NT2/D1 (cell line): Measurements from ENCODE around the gene HSD17B14.
A peak's percentile ranks its signal among the peaks of the same experiment; 100 is the strongest.

Source experiments
- DNase-seq: peaks from one replicate; pipeline ENCODE4 v3.0.0-alpha.2; 2011; ENCODE audit warnings: low read depth, low spot score
- H3K27me3 ChIP-seq: 2 replicates; pipeline ENCODE4 v1.6.0; 2011; ENCODE audit warnings: mild to moderate bottlenecking; ENCODE audit not compliant: insufficient read length, insufficient read depth
- H3K36me3 ChIP-seq: 2 replicates; pipeline ENCODE4 v1.6.1; 2011; ENCODE audit warnings: mild to moderate bottlenecking, low read length, mixed read lengths; ENCODE audit not compliant: insufficient read depth, insufficient read length
- H3K4me1 ChIP-seq: 2 replicates; pipeline ENCODE4 v1.5.1; 2011; ENCODE audit not compliant: insufficient read depth, insufficient read length
- H3K4me3 ChIP-seq: 2 replicates; pipeline ENCODE4 v1.5.1; 2011; ENCODE audit warnings: low read depth; ENCODE audit not compliant: insufficient read length
- H3K9ac ChIP-seq: 2 replicates; pipeline ENCODE4 v1.6.0; 2011; ENCODE audit warnings: low read depth; ENCODE audit not compliant: insufficient read length
- H3K9me3 ChIP-seq: 2 replicates; pipeline ENCODE4 v1.5.1; 2011; ENCODE audit warnings: mild to moderate bottlenecking, low read length; ENCODE audit not compliant: insufficient read depth
- SUZ12 ChIP-seq: IDR thresholded peaks from 2 replicates; pipeline ENCODE4 v1.6.1; 2011; ENCODE audit not compliant: insufficient read length, insufficient read depth; ENCODE audit errors: extremely low read depth
- YY1 ChIP-seq: IDR thresholded peaks from 2 replicates; pipeline ENCODE4 v1.6.1; 2011; ENCODE audit not compliant: insufficient read length, insufficient read depth
- ZNF274 ChIP-seq: IDR thresholded peaks from 2 replicates; pipeline ENCODE4 v1.6.1; 2011; ENCODE audit warnings: mild to moderate bottlenecking, low read depth, low read length

Gene HSD17B14

GRCh38 chr19:48817585-48818124, 18.6 kb downstream of the HSD17B14 start:
- H3K9ac ChIP-seq = no peak overlapping the region
- H3K4me1 ChIP-seq = no peaks in the 10 kb centered on the region
- no peak overlapping the region for H3K4me3 ChIP-seq
- no peaks in the 10 kb centered on the region for H3K36me3 ChIP-seq
- TF ChIP-seq YY1 (no peak), SUZ12 (no peak), ZNF274 (no peak)
- no peaks in the 10 kb centered on the region for H3K9me3 ChIP-seq
- no peak for DNase-seq
- H3K27me3 ChIP-seq = no peaks in the 10 kb centered on the region

GRCh38 chr19:48815870-48816501, 20.3 kb downstream of the HSD17B14 start:
- H3K36me3 ChIP-seq = no peaks in the 10 kb centered on the region
- H3K27me3 ChIP-seq = no peaks in the 10 kb centered on the region
- no peak overlapping the region for H3K9ac ChIP-seq
- H3K4me1 ChIP-seq = no peaks in the 10 kb centered on the region
- H3K4me3 ChIP-seq = no peak overlapping the region
- no peak for DNase-seq
- TF ChIP-seq ZNF274 (no peak), SUZ12 (no peak), YY1 (no peak)
- no peaks in the 10 kb centered on the region for H3K9me3 ChIP-seq

DNA sequence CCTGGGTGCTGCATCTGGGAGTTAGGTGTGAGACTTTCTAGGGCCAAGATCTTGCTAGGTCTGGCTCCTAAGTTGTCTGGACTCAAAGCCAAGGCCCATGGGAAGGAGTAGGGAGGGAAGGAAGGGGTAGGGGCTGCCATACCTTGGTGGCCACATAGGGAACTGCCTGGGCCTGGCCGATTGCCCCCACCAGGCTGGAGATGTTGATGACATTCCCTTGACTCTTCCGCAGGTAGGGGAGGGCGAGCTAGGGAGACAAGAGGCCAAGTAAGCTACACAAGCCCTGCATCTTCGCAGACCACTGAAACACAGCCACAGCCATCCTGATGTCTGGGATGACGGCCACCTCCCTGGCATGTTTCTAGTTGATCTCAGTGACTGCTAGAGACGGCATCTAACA, 21.4 kb downstream of the HSD17B14 start:
- Histone ChIP-seq H3K9ac (no peak overlapping the region), H3K36me3 (no peaks in the 10 kb centered on the region), H3K4me3 (no peak overlapping the region), H3K4me1 (peaks cover 1% of the 10 kb centered on the region), H3K27me3 (peaks cover under 1% of the 10 kb centered on the region), H3K9me3 (no peaks in the 10 kb centered on the region)
- DNase-seq = no peak
- TF ChIP-seq ZNF274 (no peak), SUZ12 (no peak), YY1 (no peak)

DNA sequence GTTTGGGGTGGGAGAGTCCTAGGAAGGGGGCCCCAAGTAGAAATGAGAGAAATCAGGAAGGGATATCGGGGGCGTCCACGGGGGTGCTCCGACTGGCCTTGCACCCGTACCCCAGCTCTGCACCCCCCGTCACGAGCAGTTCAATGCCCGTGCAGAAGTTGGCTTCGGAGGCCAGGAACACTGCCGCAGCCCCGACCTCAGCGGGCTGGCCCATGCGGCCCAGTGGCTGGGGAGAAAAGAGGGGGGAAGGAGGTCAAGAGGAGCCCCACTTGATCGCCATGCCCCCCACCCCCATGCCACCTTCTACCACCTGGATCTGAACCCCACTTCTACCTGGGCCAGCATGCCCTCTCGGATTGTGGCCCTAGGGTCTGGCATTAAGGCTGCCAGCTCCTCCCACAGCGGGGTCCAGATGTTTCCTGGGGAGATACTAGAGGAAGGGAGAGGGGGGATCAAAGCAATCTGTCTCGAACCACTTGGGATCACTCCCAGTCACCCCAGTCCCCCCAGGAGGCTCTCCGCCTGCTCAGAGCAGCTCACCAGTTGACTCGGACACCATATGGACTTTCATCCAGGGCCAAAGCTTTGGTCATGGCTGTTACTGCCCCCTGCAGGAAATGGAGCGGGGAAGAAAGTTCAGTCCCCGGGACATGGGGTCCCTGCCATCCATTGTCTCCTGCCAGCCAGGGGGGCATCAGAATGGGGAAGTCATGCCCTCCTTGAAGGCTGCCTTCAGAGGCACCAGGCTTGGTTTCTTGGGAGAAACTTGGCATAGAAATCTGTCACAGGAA, 23.0 kb downstream of the HSD17B14 start:
- Histone ChIP-seq H3K4me1 (peaks cover 3% of the 10 kb centered on the region), H3K9ac (peak overlapping the region; percentile 21), H3K9me3 (no peaks in the 10 kb centered on the region), H3K4me3 (no peak overlapping the region), H3K36me3 (no peaks in the 10 kb centered on the region), H3K27me3 (peaks cover 3% of the 10 kb centered on the region)
- TF ChIP-seq SUZ12 = no peak
- TF ChIP-seq YY1 = no peak
- TF ChIP-seq ZNF274 = no peak
- DNase-seq = no peak

GRCh38 chr19:48812094-48812929, 24.0 kb downstream of the HSD17B14 start:
- Histone ChIP-seq H3K9me3 (no peaks in the 10 kb centered on the region), H3K36me3 (no peaks in the 10 kb centered on the region), H3K27me3 (peaks cover 3% of the 10 kb centered on the region), H3K9ac (peak overlapping the region; percentile 42), H3K4me1 (peaks cover 10% of the 10 kb centered on the region), H3K4me3 (peak overlapping the region; percentile 26)
- TF ChIP-seq ZNF274 (no peak), YY1 (no peak), SUZ12 (no peak)
- DNase-seq = no peak

DNA sequence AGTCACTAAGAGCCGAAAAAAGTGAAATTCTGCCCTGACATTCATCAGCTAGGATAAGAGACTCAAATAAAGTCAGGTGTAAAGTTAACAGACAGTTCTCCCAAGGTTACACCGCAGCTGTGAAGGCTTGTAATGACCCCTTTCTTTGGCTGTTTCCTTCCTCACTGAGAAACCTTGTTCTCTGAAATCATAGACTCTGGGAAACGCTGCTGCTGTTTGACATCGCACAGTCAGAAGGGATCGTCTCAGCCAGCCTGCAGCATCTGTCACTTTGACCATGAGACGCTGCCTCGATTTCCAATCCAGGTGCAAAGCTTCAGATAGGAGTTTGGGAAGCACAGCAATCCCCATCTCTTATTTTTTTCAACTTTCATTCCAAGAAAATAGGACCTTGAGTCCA, 26.1 kb downstream of the HSD17B14 start:
- Histone ChIP-seq H3K4me1 (peaks cover 15% of the 10 kb centered on the region), H3K4me3 (peak overlapping the region; percentile 40), H3K9ac (peak overlapping the region; percentile 79), H3K36me3 (no peaks in the 10 kb centered on the region), H3K27me3 (peaks cover 3% of the 10 kb centered on the region), H3K9me3 (no peaks in the 10 kb centered on the region)
- TF ChIP-seq SUZ12 = no peak
- no peak for TF ChIP-seq YY1
- no peak for TF ChIP-seq ZNF274
- DNase-seq = no peak
